Thoracic aorta (tissue), 2 donors: ENCODE data around the gene MRPL44. TPM values are rescaled to one million over a fixed set of nuclear protein-coding genes. Genes with fewer than 3 reads are reported as not detected.
"Not testable (repeated sequence)": the region's sequence is repeated elsewhere in the genome, so short reads cannot be mapped to it uniquely, and the experiment has no call there.

Experiments used
- ATAC-seq: fragments of 150-250 bp; one replicate; pipeline ENCODE4 v1.8.0; 2017; ENCODE audit warnings: low read depth; ENCODE audit not compliant: insufficient number of reproducible peaks, low FRiP score
- DNase-seq: peaks from one replicate; pipeline ENCODE4 v3.0.0-alpha.2; 2020; ENCODE audit warnings: low spot score
- H3K27ac ChIP-seq, 2 donors: fragments of 200-600 bp; sonication (generic); 1 replicate in 1 of 2; 2 replicates in 1 of 2; pipeline ENCODE4 v1.5.1; 2016; ENCODE audit warnings: mild to moderate bottlenecking in 2 of 2, moderate library complexity in 2 of 2
- H3K27me3 ChIP-seq: fragments of 200-600 bp; sonication (generic); replicated peaks from 2 replicates; pipeline ENCODE4 v1.6.0; 2016; ENCODE audit warnings: mild to moderate bottlenecking; ENCODE audit not compliant: insufficient read depth
- H3K36me3 ChIP-seq: fragments of 200-600 bp; sonication (generic); one replicate; pipeline ENCODE4 v1.5.1; 2016
- H3K4me1 ChIP-seq, 2 donors: fragments of 200-600 bp; sonication (generic); 1 replicate in 1 of 2; 2 replicates in 1 of 2; pipeline versions ENCODE4 v1.5.1 to v1.6.0; 2016; ENCODE audit warnings: low read depth in 2 of 2, mild to moderate bottlenecking in 1 of 2; ENCODE audit not compliant: control insufficient read depth in 1 of 2
- H3K4me3 ChIP-seq: fragments of 200-600 bp; sonication (generic); 2 replicates; pipeline ENCODE4 v1.5.1; 2016; ENCODE audit warnings: mild to moderate bottlenecking
- H3K9me3 ChIP-seq: fragments of 200-600 bp; sonication (generic); 2 replicates; pipeline ENCODE4 v1.5.1; 2016
- total RNA-seq, 2 donors: library from RNA; depleted of rRNA; stranded (reverse); fragments of >200 nt; gene quantifications; one replicate each; pipeline versions ENCODE4 v1.1.0 to v1.2.3, GENCODE V29; 2016
- TF ChIP-seq, protein P1 (sequence below): fragments of 200-600 bp; sonication (generic); IDR thresholded peaks from one replicate; pipeline ENCODE4 v1.5.1; 2019; ENCODE audit warnings: antibody characterized with exemption

Gene MRPL44
- total RNA-seq, 2 donors from 2014 or later = 20.5 to 22.7 TPM

DNA sequence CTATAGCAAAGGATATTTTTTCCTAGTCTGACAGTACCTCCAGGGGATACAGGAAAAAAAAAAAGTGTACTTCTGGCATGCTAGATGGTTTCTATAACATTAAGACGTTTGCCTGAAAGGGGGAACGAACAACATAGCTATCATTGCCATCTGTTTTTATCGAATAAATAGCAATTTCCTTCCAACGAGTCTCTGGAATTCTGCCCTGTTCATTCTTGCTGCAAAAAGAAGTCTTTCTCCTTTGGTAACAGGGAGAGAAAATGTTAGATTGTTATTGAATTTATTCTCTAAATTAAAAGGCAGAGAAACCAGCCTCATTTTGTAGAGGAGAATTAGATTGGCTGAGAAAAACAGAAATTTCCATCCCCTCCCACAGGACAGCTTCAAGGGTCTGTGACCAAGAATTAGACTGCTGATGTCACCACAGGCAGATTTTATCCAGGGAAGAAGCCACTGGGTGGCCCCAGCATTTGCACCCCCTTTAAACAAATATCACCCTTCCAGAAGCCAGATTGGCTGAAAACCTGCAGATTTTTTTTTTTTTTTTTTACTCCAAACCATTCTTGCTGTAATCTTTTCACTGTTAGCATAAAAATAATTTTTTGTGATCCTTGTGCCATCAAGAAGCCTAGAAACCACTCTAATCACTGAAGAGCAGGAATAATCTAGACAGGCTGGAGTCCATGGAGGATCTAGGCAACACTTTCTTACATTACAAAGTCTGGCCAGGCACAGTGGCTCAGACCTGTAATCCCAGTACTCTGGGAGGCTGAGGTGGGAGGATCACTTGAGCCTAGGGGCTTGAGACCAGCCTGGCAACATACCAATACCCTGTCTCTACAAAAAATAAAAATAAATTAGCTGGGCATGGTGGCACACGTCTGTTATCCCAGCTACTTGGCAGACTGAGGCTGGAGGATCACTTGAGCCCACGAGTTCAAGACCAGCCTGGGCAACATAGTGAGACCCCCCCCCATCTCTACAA lies 24.2 kb upstream of the MRPL44 start:
- peaks cover 62 to 78% of the 10 kb centered on the region in 2 donors for H3K4me1 ChIP-seq
- TF ChIP-seq, protein P1, sequence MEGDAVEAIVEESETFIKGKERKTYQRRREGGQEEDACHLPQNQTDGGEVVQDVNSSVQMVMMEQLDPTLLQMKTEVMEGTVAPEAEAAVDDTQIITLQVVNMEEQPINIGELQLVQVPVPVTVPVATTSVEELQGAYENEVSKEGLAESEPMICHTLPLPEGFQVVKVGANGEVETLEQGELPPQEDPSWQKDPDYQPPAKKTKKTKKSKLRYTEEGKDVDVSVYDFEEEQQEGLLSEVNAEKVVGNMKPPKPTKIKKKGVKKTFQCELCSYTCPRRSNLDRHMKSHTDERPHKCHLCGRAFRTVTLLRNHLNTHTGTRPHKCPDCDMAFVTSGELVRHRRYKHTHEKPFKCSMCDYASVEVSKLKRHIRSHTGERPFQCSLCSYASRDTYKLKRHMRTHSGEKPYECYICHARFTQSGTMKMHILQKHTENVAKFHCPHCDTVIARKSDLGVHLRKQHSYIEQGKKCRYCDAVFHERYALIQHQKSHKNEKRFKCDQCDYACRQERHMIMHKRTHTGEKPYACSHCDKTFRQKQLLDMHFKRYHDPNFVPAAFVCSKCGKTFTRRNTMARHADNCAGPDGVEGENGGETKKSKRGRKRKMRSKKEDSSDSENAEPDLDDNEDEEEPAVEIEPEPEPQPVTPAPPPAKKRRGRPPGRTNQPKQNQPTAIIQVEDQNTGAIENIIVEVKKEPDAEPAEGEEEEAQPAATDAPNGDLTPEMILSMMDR = no peak
- ATAC-seq = no peak

DNA sequence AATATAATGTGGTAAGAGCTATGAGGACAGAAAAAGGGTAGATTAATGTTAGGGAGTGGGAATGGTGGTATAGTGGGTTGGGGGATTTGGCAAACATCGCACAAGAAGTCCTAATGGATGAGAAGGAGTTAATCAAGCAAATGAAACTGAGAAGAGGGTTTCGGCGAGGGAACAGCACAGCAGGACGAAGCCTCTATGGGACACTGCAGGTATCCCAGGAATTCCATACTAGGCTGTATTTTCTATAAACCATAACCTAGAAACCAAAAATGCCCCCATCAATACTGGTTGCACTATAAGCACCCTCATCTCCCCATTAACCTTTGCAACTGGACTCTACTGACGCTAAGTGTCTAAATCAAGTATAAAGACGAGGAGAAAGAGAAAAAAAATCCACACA lies 22.4 kb upstream of the MRPL44 start:
- DNase-seq = no peak
- H3K27me3 ChIP-seq = no peaks in the 10 kb centered on the region
- TF ChIP-seq, protein P1 = no peak
- H3K36me3 ChIP-seq = no peaks in the 10 kb centered on the region
- H3K9me3 ChIP-seq = no peaks in the 10 kb centered on the region
- ATAC-seq = no peak
- no peak overlapping the region for H3K4me3 ChIP-seq
- H3K27ac ChIP-seq = no peak overlapping the region
- H3K4me1 ChIP-seq = peaks cover 71 to 90% of the 10 kb centered on the region in 2 donors

More for the DNA sequence above, 24.2 kb upstream of the MRPL44 start:
- H3K27ac ChIP-seq = peak overlapping the region in 1 of 2 donors; percentile 25
- H3K4me3 ChIP-seq = no peak overlapping the region
- no peaks in the 10 kb centered on the region for H3K9me3 ChIP-seq
- H3K36me3 ChIP-seq = no peaks in the 10 kb centered on the region
- DNase-seq = no peak
- no peaks in the 10 kb centered on the region for H3K27me3 ChIP-seq

DNA sequence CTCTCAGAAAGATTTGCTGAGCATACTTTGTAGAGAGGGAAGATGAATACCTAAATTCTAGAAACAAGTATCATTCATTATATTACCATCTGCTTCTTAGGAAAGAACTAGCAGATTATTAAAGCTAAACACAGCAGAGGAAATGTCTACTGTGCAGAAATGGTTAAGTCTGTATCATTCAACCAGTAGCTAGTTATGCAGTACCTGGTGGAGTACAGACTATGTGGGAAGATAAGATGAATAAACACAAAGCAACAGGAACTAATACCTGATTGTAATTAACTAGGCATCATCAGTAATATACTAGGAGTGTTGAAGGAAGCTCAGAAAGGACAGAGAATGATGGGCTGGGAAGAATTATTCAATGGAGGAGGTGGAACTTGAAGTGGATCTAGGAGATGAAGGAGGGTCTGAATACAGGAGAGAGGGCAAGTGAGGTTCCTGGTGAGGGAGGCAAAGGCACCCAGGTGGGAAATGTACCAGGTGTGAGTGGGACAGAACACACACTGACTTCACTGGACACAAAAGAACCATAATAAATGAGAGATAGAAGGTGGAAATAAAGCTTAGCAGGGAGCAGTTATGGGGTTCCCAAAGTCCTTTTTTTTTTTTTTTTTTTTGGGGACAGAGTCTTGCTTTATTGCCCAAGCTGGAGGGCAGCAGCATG lies 21.7 kb upstream of the MRPL44 start:
- H3K27me3 ChIP-seq = no peaks in the 10 kb centered on the region
- DNase-seq (no peak), ATAC-seq (no peak)
- no peaks in the 10 kb centered on the region for H3K36me3 ChIP-seq
- TF ChIP-seq, protein P1 = no peak
- H3K27ac ChIP-seq = no peak overlapping the region
- peaks cover 65 to 90% of the 10 kb centered on the region in 2 donors for H3K4me1 ChIP-seq
- H3K4me3 ChIP-seq = no peak overlapping the region
- H3K9me3 ChIP-seq = no peaks in the 10 kb centered on the region

- TF ChIP-seq, protein P1 = no peak
- DNase-seq (no peak), ATAC-seq (no peak)
- Histone ChIP-seq H3K27me3 (no peaks in the 10 kb centered on the region), H3K4me1 (peaks cover 67 to 91% of the 10 kb centered on the region in 2 donors), H3K4me3 (peak overlapping the region; percentile 22), H3K27ac (peak overlapping the region in 1 of 2 donors; percentile 38), H3K36me3 (no peaks in the 10 kb centered on the region), H3K9me3 (no peaks in the 10 kb centered on the region)
Measured at GRCh38 chr2:223936862-223937326, 20.4 kb upstream of the MRPL44 start.

DNA sequence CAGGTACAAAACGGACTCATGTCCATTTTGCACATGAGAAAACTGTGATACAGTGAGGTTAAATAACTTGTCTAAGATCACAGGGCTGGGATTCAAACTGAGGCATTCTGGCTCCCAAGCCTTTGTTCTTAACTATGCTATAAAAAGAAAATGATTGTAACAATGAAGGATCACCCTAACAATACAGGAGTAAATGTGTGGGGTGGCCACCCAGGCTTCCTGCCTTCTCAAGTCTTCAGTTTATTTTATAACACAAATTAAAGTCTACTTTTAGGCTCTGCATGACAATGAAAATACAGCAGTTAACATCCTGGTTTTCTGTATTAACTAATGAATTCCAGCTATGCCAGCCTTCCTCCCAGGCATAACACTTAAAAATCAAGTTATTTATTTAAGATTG lies 19.7 kb upstream of the MRPL44 start:
- no peaks in the 10 kb centered on the region for H3K36me3 ChIP-seq
- DNase-seq (no peak), ATAC-seq (no peak)
- H3K9me3 ChIP-seq = no peaks in the 10 kb centered on the region
- peaks cover 70 to 93% of the 10 kb centered on the region in 2 donors for H3K4me1 ChIP-seq
- H3K27me3 ChIP-seq = no peaks in the 10 kb centered on the region
- TF ChIP-seq, protein P1 = no peak
- peak overlapping the region in 1 of 2 donors; percentile 2 for H3K27ac ChIP-seq
- H3K4me3 ChIP-seq = peak overlapping the region; percentile 22

DNA sequence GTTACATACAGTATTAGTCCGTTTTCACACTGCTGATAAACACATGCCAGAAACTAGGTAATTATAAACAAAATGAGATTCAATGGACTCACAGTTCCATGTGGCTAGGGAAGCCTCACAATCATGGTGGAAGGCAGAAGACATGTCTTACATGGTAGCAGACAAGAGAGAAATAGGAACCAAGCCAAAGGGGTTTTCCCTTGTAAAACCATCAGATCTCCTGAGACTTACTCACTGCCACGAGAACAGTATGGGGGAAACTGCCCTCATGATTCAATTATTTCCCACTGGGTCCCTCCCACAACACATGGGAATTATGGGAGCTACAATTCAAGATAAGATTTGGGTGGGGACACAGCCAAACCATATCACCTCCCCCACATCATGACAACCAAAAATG lies 17.8 kb upstream of the MRPL44 start:
- H3K27ac ChIP-seq, H3K4me3 ChIP-seq, H3K36me3 ChIP-seq, ATAC-seq, DNase-seq, H3K27me3 ChIP-seq, H3K9me3 ChIP-seq: not testable (repeated sequence)
- H3K4me1 ChIP-seq = peaks cover 64 to 87% of the 10 kb centered on the region in 2 donors
